ENCODE results near the gene HENMT1.

DNA sequence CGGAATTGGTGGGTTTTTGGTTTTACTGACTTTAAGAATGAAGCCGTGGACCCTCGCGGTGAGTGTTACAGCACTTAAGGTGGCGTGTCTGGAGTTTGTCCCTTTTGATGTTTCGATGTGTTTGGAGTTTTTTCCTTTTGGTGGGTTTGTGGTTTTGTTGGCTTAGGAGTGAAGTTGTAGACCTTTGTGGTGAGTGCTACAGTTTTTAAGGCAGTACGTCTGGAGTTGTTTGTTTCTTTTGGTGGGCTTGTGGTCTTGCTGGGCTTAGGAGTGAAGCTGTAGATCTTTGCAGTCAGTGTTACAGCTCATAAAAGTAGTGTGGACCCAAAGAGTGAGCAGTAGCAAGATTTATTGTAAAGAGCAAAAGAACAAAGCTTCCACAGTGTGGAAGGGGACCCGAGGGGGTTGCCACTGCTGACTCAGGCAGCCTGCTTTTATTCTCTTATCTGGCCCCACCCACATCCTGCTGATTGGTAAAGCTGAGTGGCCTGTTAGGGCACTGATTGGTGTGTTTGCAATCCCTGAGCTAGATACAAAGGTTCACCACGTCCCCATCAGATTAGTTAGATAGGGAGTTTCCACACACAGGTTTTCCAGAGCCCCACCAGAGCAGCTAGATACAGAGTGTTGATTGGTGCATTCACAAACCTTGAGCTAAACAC lies 20.9 kb downstream of the HENMT1 start:
- TF ChIP-seq, protein P1, sequence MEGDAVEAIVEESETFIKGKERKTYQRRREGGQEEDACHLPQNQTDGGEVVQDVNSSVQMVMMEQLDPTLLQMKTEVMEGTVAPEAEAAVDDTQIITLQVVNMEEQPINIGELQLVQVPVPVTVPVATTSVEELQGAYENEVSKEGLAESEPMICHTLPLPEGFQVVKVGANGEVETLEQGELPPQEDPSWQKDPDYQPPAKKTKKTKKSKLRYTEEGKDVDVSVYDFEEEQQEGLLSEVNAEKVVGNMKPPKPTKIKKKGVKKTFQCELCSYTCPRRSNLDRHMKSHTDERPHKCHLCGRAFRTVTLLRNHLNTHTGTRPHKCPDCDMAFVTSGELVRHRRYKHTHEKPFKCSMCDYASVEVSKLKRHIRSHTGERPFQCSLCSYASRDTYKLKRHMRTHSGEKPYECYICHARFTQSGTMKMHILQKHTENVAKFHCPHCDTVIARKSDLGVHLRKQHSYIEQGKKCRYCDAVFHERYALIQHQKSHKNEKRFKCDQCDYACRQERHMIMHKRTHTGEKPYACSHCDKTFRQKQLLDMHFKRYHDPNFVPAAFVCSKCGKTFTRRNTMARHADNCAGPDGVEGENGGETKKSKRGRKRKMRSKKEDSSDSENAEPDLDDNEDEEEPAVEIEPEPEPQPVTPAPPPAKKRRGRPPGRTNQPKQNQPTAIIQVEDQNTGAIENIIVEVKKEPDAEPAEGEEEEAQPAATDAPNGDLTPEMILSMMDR (conservative IDR thresholded peaks at IDR 0.05): no peak
- no peak for TF ChIP-seq ZFX (IDR thresholded peaks at IDR 0.05)
